H1 (cell line): ENCODE data around the gene GSKIP. TPM values are rescaled to one million over a fixed set of nuclear protein-coding genes. Genes with fewer than 3 reads are reported as not detected.

ENCODE experiments used
- CTCF ChIA-PET: fragments of 300-600 bp; sonication (Branson Sonifier 250); formaldehyde crosslinking; loops from one replicate; lab custom pipeline; 2021; ENCODE audit not compliant: partially characterized antibody; lab: Charles Lee
- POLR2A ChIA-PET: fragments of 300-600 bp; sonication (Branson Sonifier 250); formaldehyde crosslinking; loops from one replicate; lab custom pipeline; 2021; ENCODE audit warnings: inconsistent platforms; ENCODE audit not compliant: partially characterized antibody; lab: Charles Lee
- DNase-seq, 2 experiments: peaks; one replicate each; pipeline versions ENCODE4 v3.0.0 to v3.0.0-alpha.2; 2010 to 2022; ENCODE audit warnings: low spot score in 2 of 2, low read depth in 1 of 2, mixed read lengths in 1 of 2
- FAIRE-seq: peaks from 2 replicates; lab custom pipeline; 2011; peaks lifted over from hg19 to GRCh38; lab: Jason Lieb, UNC
- H2AFZ ChIP-seq: 2 replicates; pipeline ENCODE4 v1.8.1; 2012; ENCODE audit warnings: low read length, inconsistent platforms
- H2AK5ac ChIP-seq: 2 replicates; pipeline ENCODE4 v1.6.1; 2013; ENCODE audit warnings: low read depth, low read length
- H2BK120ac ChIP-seq: replicated peaks from 2 replicates; pipeline ENCODE3; 2013; ENCODE audit warnings: low read depth, low read length, inconsistent platforms
- H2BK12ac ChIP-seq: 2 replicates; pipeline ENCODE4 v1.6.1; 2013; ENCODE audit warnings: low read depth, low read length
- H2BK15ac ChIP-seq: 2 replicates; pipeline ENCODE4 v1.6.1; 2013; ENCODE audit warnings: low read length
- H2BK20ac ChIP-seq: 2 replicates; pipeline ENCODE4 v1.6.1; 2013; ENCODE audit warnings: low read length
- H2BK5ac ChIP-seq: 2 replicates; pipeline ENCODE4 v1.6.1; 2013; ENCODE audit warnings: low read depth, low read length
- H3K14ac ChIP-seq: 2 replicates; pipeline ENCODE4 v1.6.1; 2013; ENCODE audit warnings: inconsistent platforms; ENCODE audit not compliant: insufficient read length
- H3K18ac ChIP-seq: 2 replicates; pipeline ENCODE4 v1.6.1; 2013; ENCODE audit warnings: low read length; ENCODE audit errors: extremely low read depth
- H3K23ac ChIP-seq: 2 replicates; pipeline ENCODE4 v1.6.1; 2013; ENCODE audit warnings: inconsistent platforms; ENCODE audit not compliant: insufficient read length
- H3K23me2 ChIP-seq: 2 replicates; pipeline ENCODE4 v1.6.1; 2013; ENCODE audit warnings: low read depth, low read length
- H3K27ac ChIP-seq: 2 replicates; pipeline ENCODE4 v1.6.1; 2011; ENCODE audit warnings: low read depth, low read length, inconsistent platforms
- H3K27me3 ChIP-seq, 4 experiments: replicated peaks in 1 of 4; 1 replicate in 1 of 4; 2 replicates in 3 of 4; pipeline versions ENCODE4 v1.6.1 to v1.8.1; 2011 to 2013; ENCODE audit warnings: low read length in 3 of 4, mild to moderate bottlenecking in 3 of 4, inconsistent platforms in 2 of 4, mixed read lengths in 2 of 4, moderate library complexity in 1 of 4; ENCODE audit not compliant: control insufficient read depth in 3 of 4, insufficient read depth in 3 of 4; ENCODE audit errors: extremely low read depth in 1 of 4
- H3K36me3 ChIP-seq, 4 experiments: 2 replicates each; pipeline versions ENCODE4 v1.6.1 to v1.8.1; 2011 to 2013; ENCODE audit warnings: mild to moderate bottlenecking in 4 of 4, low read length in 3 of 4, moderate library complexity in 2 of 4, control low read depth in 1 of 4, inconsistent platforms in 1 of 4; ENCODE audit not compliant: insufficient read depth in 4 of 4, control insufficient read depth in 2 of 4
- H3K4ac ChIP-seq: replicated peaks from 2 replicates; pipeline ENCODE3; 2013; ENCODE audit warnings: low read length, low read depth, mixed read lengths, inconsistent platforms; ENCODE audit not compliant: insufficient read length
- H3K4me1 ChIP-seq, 4 experiments: replicated peaks in 1 of 4; 1 replicate in 1 of 4; 2 replicates in 3 of 4; pipeline versions ENCODE4 v1.6.1 to v1.8.1; 2011 to 2013; ENCODE audit warnings: low read length in 3 of 4, inconsistent platforms in 2 of 4, mixed read lengths in 1 of 4; ENCODE audit not compliant: insufficient read depth in 4 of 4, control insufficient read depth in 3 of 4
- H3K4me2 ChIP-seq, 2 experiments: 2 replicates each; pipeline versions ENCODE4 v1.6.1 to v1.8.1; 2011 to 2013; ENCODE audit warnings: low read depth in 2 of 2, low read length in 2 of 2, control low read depth in 1 of 2, inconsistent platforms in 1 of 2, mild to moderate bottlenecking in 1 of 2; ENCODE audit not compliant: insufficient read depth in 1 of 2
- H3K4me3 ChIP-seq, 4 experiments: fragments of 200-600, 300-600 bp in 1 of 4; sonication (generic), shearing (Covaris generic), sonication (Bioruptor Twin) in 1 of 4; 2 replicates each; pipeline versions ENCODE4 v1.5.1 to v1.8.1; 2011 to 2016; ENCODE audit warnings: low read length in 4 of 4, low read depth in 3 of 4, control low read depth in 2 of 4, inconsistent platforms in 2 of 4, mild to moderate bottlenecking in 2 of 4, mixed read lengths in 1 of 4, moderate library complexity in 1 of 4; ENCODE audit not compliant: insufficient read depth in 2 of 4; ENCODE audit errors: extremely low read depth in 1 of 4
- H3K56ac ChIP-seq: replicated peaks from 2 replicates; pipeline ENCODE3; 2013; ENCODE audit warnings: low read depth, mild to moderate bottlenecking, mixed read lengths, low read length, inconsistent platforms; ENCODE audit not compliant: insufficient read length
- H3K79me1 ChIP-seq: 2 replicates; pipeline ENCODE4 v1.6.1; 2013; ENCODE audit warnings: low read depth, low read length, control low read depth
- H3K79me2 ChIP-seq, 2 experiments: 2 replicates each; pipeline versions ENCODE4 v1.6.1 to v1.8.1; 2012 to 2013; ENCODE audit warnings: low read length in 2 of 2, mild to moderate bottlenecking in 2 of 2, inconsistent platforms in 1 of 2; ENCODE audit not compliant: insufficient read depth in 2 of 2, control insufficient read depth in 1 of 2
- H3K9ac ChIP-seq, 4 experiments: replicated peaks in 1 of 4; 1 replicate in 1 of 4; 2 replicates in 3 of 4; pipeline versions ENCODE4 v1.6.1 to v1.8.1; 2011 to 2013; ENCODE audit warnings: low read depth in 3 of 4, low read length in 3 of 4, control low read depth in 2 of 4, mild to moderate bottlenecking in 2 of 4, moderate library complexity in 2 of 4, inconsistent platforms in 1 of 4; ENCODE audit errors: extremely low read depth in 1 of 4
- H3K9me3 ChIP-seq, 2 experiments: 2 replicates each; pipeline versions ENCODE4 v1.6.1 to v1.8.1; 2012 to 2013; ENCODE audit warnings: mild to moderate bottlenecking in 2 of 2, moderate library complexity in 2 of 2, control low read depth in 1 of 2, inconsistent platforms in 1 of 2, low read depth in 1 of 2, low read length in 1 of 2, mixed read lengths in 1 of 2; ENCODE audit not compliant: insufficient read depth in 2 of 2
- H4K20me1 ChIP-seq, 2 experiments: replicated peaks in 1 of 2; 2 replicates each; pipeline versions ENCODE3 to v1.8.1; 2011 to 2013; ENCODE audit warnings: inconsistent platforms in 2 of 2, low read length in 2 of 2, mild to moderate bottlenecking in 1 of 2; ENCODE audit not compliant: insufficient read depth in 2 of 2, control insufficient read depth in 1 of 2
- H4K5ac ChIP-seq: 2 replicates; pipeline ENCODE4 v1.6.1; 2013; ENCODE audit warnings: low read length, low read depth, mixed read lengths, inconsistent platforms; ENCODE audit not compliant: insufficient read length
- H4K8ac ChIP-seq: 2 replicates; pipeline ENCODE4 v1.8.0; 2013; ENCODE audit warnings: mild to moderate bottlenecking, moderate library complexity, low read length, inconsistent platforms; ENCODE audit not compliant: insufficient read depth; ENCODE audit errors: extremely low read depth
- H4K91ac ChIP-seq: replicated peaks from 2 replicates; pipeline ENCODE3; 2013; ENCODE audit warnings: low read length, mixed read lengths, inconsistent platforms; ENCODE audit not compliant: insufficient read length
- ATF3 ChIP-seq: IDR thresholded peaks from 2 replicates; pipeline ENCODE4 v1.6.1; 2011; ENCODE audit warnings: low read depth, mild to moderate bottlenecking, low read length; ENCODE audit not compliant: insufficient read depth
- BACH1 ChIP-seq: IDR thresholded peaks from 2 replicates; pipeline ENCODE4 v1.6.1; 2012; ENCODE audit warnings: low read length, improper control_type of control experiment
- BCL11A ChIP-seq, 2 experiments: IDR thresholded peaks; one replicate each; pipeline ENCODE4 v1.6.1; 2011; ENCODE audit warnings: low read depth in 2 of 2, low read length in 2 of 2, mild to moderate bottlenecking in 2 of 2
- CEBPB ChIP-seq: IDR thresholded peaks from 2 replicates; pipeline ENCODE4 v1.6.1; 2012; ENCODE audit warnings: low read depth, low read length
- CREB1 ChIP-seq: IDR thresholded peaks from 2 replicates; pipeline ENCODE4 v1.6.1; 2012; ENCODE audit warnings: inconsistent platforms
- GTF2F1 ChIP-seq: IDR thresholded peaks from 2 replicates; pipeline ENCODE4 v1.6.1; 2012; ENCODE audit warnings: low read depth, low read length, improper control_type of control experiment, borderline replicate concordance
- HDAC2 ChIP-seq, 2 experiments: fragments of 300-600 bp in 1 of 2; sonication (generic) in 1 of 2; IDR thresholded peaks; 2 replicates each; pipeline ENCODE4 v1.6.1; 2011 to 2012; ENCODE audit warnings: low read depth in 2 of 2, low read length in 2 of 2, mild to moderate bottlenecking in 2 of 2, moderate library complexity in 2 of 2, borderline replicate concordance in 1 of 2, inconsistent platforms in 1 of 2
- HDAC6 ChIP-seq: IDR thresholded peaks from one replicate; pipeline ENCODE4 v1.7.1; 2012; ENCODE audit warnings: low read depth, mild to moderate bottlenecking, inconsistent platforms, low read length, moderate library complexity
- JUN ChIP-seq: IDR thresholded peaks from 2 replicates; pipeline ENCODE4 v1.6.1; 2011; ENCODE audit warnings: low read depth, mild to moderate bottlenecking, improper control_type of control experiment, low read length
- KDM1A ChIP-seq: fragments of 200-600, 300-600 bp; sonication (generic); IDR thresholded peaks from 2 replicates; pipeline ENCODE4 v1.7.1; 2016; ENCODE audit warnings: mild to moderate bottlenecking, low read length, borderline replicate concordance
- RBBP5 ChIP-seq: IDR thresholded peaks from 2 replicates; pipeline ENCODE4 v1.7.1; 2012; ENCODE audit warnings: low read depth, mild to moderate bottlenecking, inconsistent platforms, low read length, moderate library complexity, borderline replicate concordance
- RNF2 ChIP-seq: fragments of 200-900, 300-1000 bp; sonication (generic); IDR thresholded peaks from 2 replicates; pipeline ENCODE4 v1.7.1; 2016; ENCODE audit warnings: borderline replicate concordance, low read depth, mild to moderate bottlenecking, antibody characterized with exemption, low read length; ENCODE audit not compliant: poor library complexity, severe bottlenecking; ENCODE audit errors: missing control alignments
- SIRT6 ChIP-seq: IDR thresholded peaks from one replicate; pipeline ENCODE4 v1.7.1; 2012; ENCODE audit warnings: low read length, inconsistent platforms
- SP4 ChIP-seq: IDR thresholded peaks from 2 replicates; pipeline ENCODE4 v1.6.1; 2012; ENCODE audit warnings: low read length, inconsistent platforms
- YY1 ChIP-seq: IDR thresholded peaks from 2 replicates; pipeline ENCODE4 v1.6.1; 2011; ENCODE audit warnings: low read depth, mild to moderate bottlenecking, low read length
- WGBS, 2 experiments: shearing (Covaris generic) in 1 of 2; methylation state at CpG; one replicate each; pipeline versions ENCODE4 v1.1.6 to v1.1.7; 2013 to 2015; ENCODE audit warnings: low lambda C conversion rate in 2 of 2, mixed read lengths in 2 of 2, inconsistent platforms in 1 of 2, low coverage in 1 of 2, missing lambda C conversion rate in 1 of 2; ENCODE audit not compliant: insufficient replicate concordance in 2 of 2, insufficient coverage in 1 of 2, insufficient read length in 1 of 2; ENCODE audit errors: extremely low coverage in 1 of 2, missing lambda C conversion rate in 1 of 2; 5-methylcytosine and 5-hydroxymethylcytosine counted together
- polyA plus RNA-seq, 7 experiments: library from polyadenylated mRNA; depleted of rRNA in 3 of 7; stranded (reverse) in 5 of 7; unstranded in 2 of 7; fragments of >200 nt in 5 of 7; fragments of 200-250 nt in 2 of 7; gene quantifications; 1 replicate in 5 of 7; 2 replicates in 1 of 7; 4 replicates in 1 of 7; pipeline versions ENCODE4 v1.2.1 to v1.2.3, GENCODE V29; 2011 to 2013; ENCODE audit warnings: missing spikeins in 2 of 7, mixed read lengths in 2 of 7
- total RNA-seq: library from RNA; stranded (reverse); fragmentation: NEBNext Ultra II Directional; extraction: Animal tissue kit (Norgen Biotek cat#: 25700); gene quantifications from 2 replicates; pipeline ENCODE4 v1.2.1, GENCODE V29; 2021

Gene GSKIP
- total and polyA plus RNA-seq, 2 of the 8 experiments (the other 6 are each of a cell fraction or from before 2014, with no cell fraction given) = 20.3 to 37.1 TPM

GRCh38 chr14:96408608-96409007 is 45.3 kb downstream of the GSKIP start:
- H3K9me3 ChIP-seq = no peaks in the 10 kb centered on the region
- DNase-seq = peak in 1 of 2 experiments; percentile 16
- 91% methylated on average over 12 of the region's 12 CpGs; no CpG with 5 or more reads in 1 of the 2 experiments for WGBS, 2 experiments
- H2BK5ac ChIP-seq = no peak overlapping the region
- no peaks in the 10 kb centered on the region for H4K20me1 ChIP-seq
- no peak overlapping the region for H4K8ac ChIP-seq
- no peak overlapping the region for H4K91ac ChIP-seq
- no peak overlapping the region for H3K18ac ChIP-seq
- no peak for FAIRE-seq
- no peak overlapping the region for H3K4ac ChIP-seq
- H3K4me1 ChIP-seq = no peaks in the 10 kb centered on the region
- no peak overlapping the region for H2BK120ac ChIP-seq
- H3K4me2 ChIP-seq = no peak overlapping the region
- ChIA-PET POLR2A (no interaction called here), CTCF (interaction anchor here (0.6 to 1.2 kb wide), 3 partner anchors 9 to 1346 kb away, joined by 3 read pairs; no protein-coding TSS in a partner anchor)
- H2AK5ac ChIP-seq = no peak overlapping the region
- no peaks in the 10 kb centered on the region for H3K79me1 ChIP-seq
- no peak overlapping the region for H3K4me3 ChIP-seq
- no peak overlapping the region for H3K9ac ChIP-seq
- no peaks in the 10 kb centered on the region for H3K36me3 ChIP-seq
- H3K27ac ChIP-seq = no peak overlapping the region
- no peak for TF ChIP-seq HDAC2 (IDR thresholded peaks at IDR 0.05; ENCODE audit: borderline replicate concordance in 1 of 2, low read depth in 2 of 2, low read length in 2 of 2)
- TF ChIP-seq SIRT6 = no peak
- no peak for TF ChIP-seq JUN
- TF ChIP-seq ATF3 = no peak
- TF ChIP-seq CEBPB = no peak
- no peak for TF ChIP-seq RNF2
- TF ChIP-seq GTF2F1 = no peak
- no peak for TF ChIP-seq BACH1
- no peak for TF ChIP-seq HDAC6
- no peak for TF ChIP-seq BCL11A (IDR thresholded peaks at IDR 0.05; ENCODE audit: low read depth in 2 of 2, low read length in 2 of 2)
- no peak for TF ChIP-seq KDM1A
- TF ChIP-seq RBBP5 = no peak
- no peak for TF ChIP-seq SP4
- TF ChIP-seq YY1 = no peak
- no peak for TF ChIP-seq CREB1
- H3K23me2 ChIP-seq = no peaks in the 10 kb centered on the region
- no peak overlapping the region for H3K23ac ChIP-seq
- H3K27me3 ChIP-seq = no peaks in the 10 kb centered on the region
- no peak overlapping the region for H2AFZ ChIP-seq
- H2BK12ac ChIP-seq = no peak overlapping the region
- no peak overlapping the region for H2BK15ac ChIP-seq
- H2BK20ac ChIP-seq = no peak overlapping the region
- H3K14ac ChIP-seq = no peak overlapping the region
- no peak overlapping the region for H4K5ac ChIP-seq
- no peaks in the 10 kb centered on the region for H3K79me2 ChIP-seq
- no peak overlapping the region for H3K56ac ChIP-seq
